Glutamatergic neuron (in vitro differentiated cells): ENCODE data around the gene KIRREL3. TPM values are rescaled to one million over a fixed set of nuclear protein-coding genes. Genes with fewer than 3 reads are reported as not detected.

Source experiments
- DNase-seq: peaks from one replicate; pipeline ENCODE4 v3.0.0; 2022
- H3K27ac Mint-ChIP-seq: one replicate; pipeline ENCODE4 v1.8.0; 2020; ENCODE audit warnings: mild to moderate bottlenecking, mixed read lengths, inconsistent platforms; ENCODE audit not compliant: unreplicated experiment
- H3K27me3 Mint-ChIP-seq: one replicate; pipeline ENCODE4 v1.8.0; 2020; ENCODE audit warnings: mild to moderate bottlenecking, moderate library complexity, mixed read lengths, inconsistent platforms; ENCODE audit not compliant: unreplicated experiment
- H3K36me3 Mint-ChIP-seq: one replicate; pipeline ENCODE4 v1.8.0; 2020; ENCODE audit warnings: mild to moderate bottlenecking, mixed read lengths, inconsistent platforms; ENCODE audit not compliant: unreplicated experiment
- H3K4me1 Mint-ChIP-seq: one replicate; pipeline ENCODE4 v1.8.0; 2020; ENCODE audit warnings: mild to moderate bottlenecking, low read depth, mixed read lengths, inconsistent platforms; ENCODE audit not compliant: unreplicated experiment
- H3K4me3 Mint-ChIP-seq: one replicate; pipeline ENCODE4 v1.8.0; 2020; ENCODE audit warnings: mild to moderate bottlenecking, mixed read lengths, inconsistent platforms; ENCODE audit not compliant: unreplicated experiment
- H3K9me3 Mint-ChIP-seq: one replicate; pipeline ENCODE4 v1.8.0; 2020; ENCODE audit warnings: mild to moderate bottlenecking, moderate library complexity, mixed read lengths, inconsistent platforms; ENCODE audit not compliant: unreplicated experiment
- total RNA-seq: library from RNA; stranded (reverse); fragmentation: NEBNext Ultra II Directional; extraction: Animal tissue kit (Norgen Biotek cat#: 25700); gene quantifications from one replicate; pipeline ENCODE4 v1.2.1, GENCODE V29; 2021; ENCODE audit not compliant: unreplicated experiment
- TF ChIP-seq, protein P1 (sequence below): fragments of 200-600 bp; sonication (generic); IDR thresholded peaks from one replicate; pipeline ENCODE4 v1.5.0; 2021; ENCODE audit not compliant: partially characterized antibody, unreplicated experiment

Gene KIRREL3
- total RNA-seq, 1 donor from 2014 or later: 25.3 TPM

DNA sequence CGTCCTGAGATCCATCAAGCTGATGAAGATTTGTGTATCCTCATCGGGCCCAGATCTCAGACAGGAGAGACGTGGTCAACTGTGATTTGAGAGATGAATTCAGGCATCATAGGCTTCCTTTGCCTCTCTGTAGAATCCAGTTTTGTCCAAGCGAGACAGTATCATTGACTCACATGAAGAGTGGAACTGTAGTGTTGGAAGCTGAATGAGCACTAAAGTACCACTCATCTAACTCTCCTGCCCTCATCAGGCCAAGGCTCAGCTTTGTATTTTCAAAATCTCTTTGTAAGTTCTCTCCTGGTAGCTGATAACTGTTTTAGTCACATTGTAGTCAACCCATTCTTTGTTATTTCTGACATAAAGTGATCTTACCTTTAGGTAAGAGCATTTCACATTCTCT lies 85.1 kb downstream of the KIRREL3 start:
- no peak overlapping the region for H3K4me3 Mint-ChIP-seq
- H3K9me3 Mint-ChIP-seq: no peaks in the 10 kb centered on the region
- H3K27ac Mint-ChIP-seq: no peak overlapping the region
- TF ChIP-seq, protein P1, sequence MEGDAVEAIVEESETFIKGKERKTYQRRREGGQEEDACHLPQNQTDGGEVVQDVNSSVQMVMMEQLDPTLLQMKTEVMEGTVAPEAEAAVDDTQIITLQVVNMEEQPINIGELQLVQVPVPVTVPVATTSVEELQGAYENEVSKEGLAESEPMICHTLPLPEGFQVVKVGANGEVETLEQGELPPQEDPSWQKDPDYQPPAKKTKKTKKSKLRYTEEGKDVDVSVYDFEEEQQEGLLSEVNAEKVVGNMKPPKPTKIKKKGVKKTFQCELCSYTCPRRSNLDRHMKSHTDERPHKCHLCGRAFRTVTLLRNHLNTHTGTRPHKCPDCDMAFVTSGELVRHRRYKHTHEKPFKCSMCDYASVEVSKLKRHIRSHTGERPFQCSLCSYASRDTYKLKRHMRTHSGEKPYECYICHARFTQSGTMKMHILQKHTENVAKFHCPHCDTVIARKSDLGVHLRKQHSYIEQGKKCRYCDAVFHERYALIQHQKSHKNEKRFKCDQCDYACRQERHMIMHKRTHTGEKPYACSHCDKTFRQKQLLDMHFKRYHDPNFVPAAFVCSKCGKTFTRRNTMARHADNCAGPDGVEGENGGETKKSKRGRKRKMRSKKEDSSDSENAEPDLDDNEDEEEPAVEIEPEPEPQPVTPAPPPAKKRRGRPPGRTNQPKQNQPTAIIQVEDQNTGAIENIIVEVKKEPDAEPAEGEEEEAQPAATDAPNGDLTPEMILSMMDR: no peak
- peaks cover 7% of the 10 kb centered on the region for H3K36me3 Mint-ChIP-seq
- H3K27me3 Mint-ChIP-seq: peaks cover 3% of the 10 kb centered on the region
- H3K4me1 Mint-ChIP-seq: peaks cover 3% of the 10 kb centered on the region
- no peak for DNase-seq

DNA sequence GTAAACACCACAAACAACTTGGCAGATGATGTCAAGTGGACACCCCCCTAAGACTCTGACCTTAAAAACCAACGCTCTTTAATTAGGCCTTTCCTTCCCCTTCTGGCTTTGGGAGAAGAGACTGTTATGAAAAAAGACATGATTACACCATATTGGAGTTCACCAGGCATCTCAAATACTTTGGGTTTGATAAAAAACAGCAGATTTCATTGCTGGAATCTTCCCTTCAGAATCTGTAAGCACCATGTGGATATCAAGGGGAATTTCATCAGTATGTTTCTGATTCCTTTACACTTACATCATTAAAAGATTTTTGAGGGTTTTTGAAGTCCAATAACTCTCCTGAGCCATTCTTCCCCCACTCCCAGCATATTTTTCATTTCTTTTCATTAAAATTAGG lies 85.6 kb downstream of the KIRREL3 start:
- DNase-seq: no peak
- H3K9me3 Mint-ChIP-seq: no peaks in the 10 kb centered on the region

GRCh38 chr11:126914166-126914565 lies 86.4 kb downstream of the KIRREL3 start:
- Mint-ChIP-seq H3K27me3 (peaks cover 3% of the 10 kb centered on the region), H3K4me1 (peaks cover 8% of the 10 kb centered on the region), H3K9me3 (no peaks in the 10 kb centered on the region), H3K27ac (no peak overlapping the region), H3K4me3 (no peak overlapping the region), H3K36me3 (peaks cover 14% of the 10 kb centered on the region)
- TF ChIP-seq, protein P1: no peak
- no peak for DNase-seq

More for the DNA sequence above, 85.6 kb downstream of the KIRREL3 start:
- Mint-ChIP-seq H3K36me3 (peaks cover 12% of the 10 kb centered on the region), H3K4me1 (peaks cover 7% of the 10 kb centered on the region), H3K4me3 (no peak overlapping the region), H3K27me3 (peaks cover 3% of the 10 kb centered on the region), H3K27ac (no peak overlapping the region)
- TF ChIP-seq, protein P1: no peak

GRCh38 chr11:126904520-126904919 lies 96.0 kb downstream of the KIRREL3 start:
- no peak for DNase-seq
- TF ChIP-seq, protein P1: no peak
- H3K9me3 Mint-ChIP-seq: peaks cover 2% of the 10 kb centered on the region
- no peak overlapping the region for H3K4me3 Mint-ChIP-seq
- H3K4me1 Mint-ChIP-seq: peaks cover 3% of the 10 kb centered on the region
- H3K27ac Mint-ChIP-seq: no peak overlapping the region
- peaks cover 3% of the 10 kb centered on the region for H3K27me3 Mint-ChIP-seq
- peaks cover 5% of the 10 kb centered on the region for H3K36me3 Mint-ChIP-seq

DNA sequence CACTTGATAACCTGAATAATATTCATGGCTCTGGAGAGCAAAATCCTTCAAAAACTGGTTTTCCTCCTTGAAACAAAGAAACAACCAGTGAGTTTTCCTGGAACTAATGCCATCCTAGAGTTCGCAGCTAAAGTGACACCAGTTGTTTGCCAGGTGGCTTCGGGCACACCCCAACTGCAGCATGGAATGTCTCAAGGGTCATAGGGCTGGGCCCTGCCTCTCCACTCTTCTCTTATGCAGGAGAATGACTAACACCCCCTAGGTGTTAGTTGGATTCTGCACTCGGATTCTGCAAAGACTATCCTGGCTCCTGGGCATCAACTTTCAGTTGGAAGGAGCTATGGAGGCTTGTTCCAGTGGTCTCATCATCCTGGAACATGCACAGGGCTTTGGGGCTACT lies 98.8 kb downstream of the KIRREL3 start:
- no peaks in the 10 kb centered on the region for H3K9me3 Mint-ChIP-seq
- TF ChIP-seq, protein P1: no peak
- no peak overlapping the region for H3K27ac Mint-ChIP-seq
- H3K4me1 Mint-ChIP-seq: peaks cover 3% of the 10 kb centered on the region
- DNase-seq: no peak
- H3K27me3 Mint-ChIP-seq: peaks cover 2% of the 10 kb centered on the region
- peaks cover 4% of the 10 kb centered on the region for H3K36me3 Mint-ChIP-seq
- no peak overlapping the region for H3K4me3 Mint-ChIP-seq
